ENCODE results near the gene ABHD8. TPM values are rescaled to one million over a fixed set of nuclear protein-coding genes. Genes with fewer than 3 reads are reported as not detected.

The ABHD8 gene
- total RNA-seq, 1 experiment from 2014 or later, result 13.2 TPM

- H3K4me3 Mint-ChIP-seq, result peak within 1 kb of the TSS; percentile 61
- H3K27me3 Mint-ChIP-seq (ENCODE audit: low read depth), result peaks cover 7% of the 10 kb centered on the region
- peak within 1 kb of the TSS; percentile 100 for H3K27ac Mint-ChIP-seq
- POLR2A ChIA-PET, result interaction anchor here (1.8 to 3.9 kb wide), 3 partner anchors 16 to 49 kb away, joined by 5 to 11 read pairs (median 5); partner anchors contain the start of genes OCEL1 and USE1
- ATAC-seq, result peak; percentile 3; the same call in 1 of the 2 replicates
- H3K9me3 Mint-ChIP-seq, result peaks cover 7% of the 10 kb centered on the region
- peaks cover 11% of the 10 kb centered on the region for H3K36me3 Mint-ChIP-seq
- DNase-seq (ENCODE audit: low spot score), result peak; percentile 71
- H3K4me1 Mint-ChIP-seq, result peaks cover 25% of the 10 kb centered on the region
- CTCF ChIA-PET, result interaction anchor here (0.6 to 1.8 kb wide), 7 partner anchors 9 to 59 kb away, joined by 3 to 5 read pairs (median 4); no protein-coding TSS in a partner anchor
- TF ChIP-seq ZNF232 (CRISPR knock-in tag; IDR thresholded peaks at IDR 0.05) (no peak), FOXJ3 (CRISPR knock-in tag; IDR thresholded peaks at IDR 0.05; ENCODE audit: borderline replicate concordance) (no peak), SMAD4 (CRISPR knock-in tag; IDR thresholded peaks at IDR 0.05) (no peak), GTF2I (CRISPR knock-in tag; conservative IDR thresholded peaks at IDR 0.05) (0 out of 2 replicates have a peak, but pooled peaks have one; percentile 2), ZNF396 (CRISPR knock-in tag; IDR thresholded peaks at IDR 0.05; ENCODE audit: borderline replicate concordance) (no peak), PRRX2 (CRISPR knock-in tag; IDR thresholded peaks at IDR 0.05) (no peak), SP1 (CRISPR knock-in tag; conservative IDR thresholded peaks at IDR 0.05) (0 out of 2 replicates have a peak, but pooled peaks have one; percentile 42), TP53 (CRISPR knock-in tag; IDR thresholded peaks at IDR 0.05) (no peak), ZNF138 (CRISPR knock-in tag; conservative IDR thresholded peaks at IDR 0.05) (no peak), ZNF671 (CRISPR knock-in tag; IDR thresholded peaks at IDR 0.05) (no peak), NR3C1 (CRISPR knock-in tag; conservative IDR thresholded peaks at IDR 0.05; ENCODE audit: low read depth) (no peak), TEAD1 (CRISPR knock-in tag; IDR thresholded peaks at IDR 0.05) (no peak), CREB1 (CRISPR knock-in tag; IDR thresholded peaks at IDR 0.05) (no peak), ZNF219 (CRISPR knock-in tag; IDR thresholded peaks at IDR 0.05; ENCODE audit: borderline replicate concordance) (no peak), NFYB (CRISPR knock-in tag; conservative IDR thresholded peaks at IDR 0.05; ENCODE audit: low read depth) (no peak), HMGA2 (CRISPR knock-in tag; IDR thresholded peaks at IDR 0.05) (no peak), E2F1 (CRISPR knock-in tag; IDR thresholded peaks at IDR 0.05) (no peak), IRF1 (CRISPR knock-in tag; IDR thresholded peaks at IDR 0.05) (no peak)
- TF ChIP-seq, protein P1, sequence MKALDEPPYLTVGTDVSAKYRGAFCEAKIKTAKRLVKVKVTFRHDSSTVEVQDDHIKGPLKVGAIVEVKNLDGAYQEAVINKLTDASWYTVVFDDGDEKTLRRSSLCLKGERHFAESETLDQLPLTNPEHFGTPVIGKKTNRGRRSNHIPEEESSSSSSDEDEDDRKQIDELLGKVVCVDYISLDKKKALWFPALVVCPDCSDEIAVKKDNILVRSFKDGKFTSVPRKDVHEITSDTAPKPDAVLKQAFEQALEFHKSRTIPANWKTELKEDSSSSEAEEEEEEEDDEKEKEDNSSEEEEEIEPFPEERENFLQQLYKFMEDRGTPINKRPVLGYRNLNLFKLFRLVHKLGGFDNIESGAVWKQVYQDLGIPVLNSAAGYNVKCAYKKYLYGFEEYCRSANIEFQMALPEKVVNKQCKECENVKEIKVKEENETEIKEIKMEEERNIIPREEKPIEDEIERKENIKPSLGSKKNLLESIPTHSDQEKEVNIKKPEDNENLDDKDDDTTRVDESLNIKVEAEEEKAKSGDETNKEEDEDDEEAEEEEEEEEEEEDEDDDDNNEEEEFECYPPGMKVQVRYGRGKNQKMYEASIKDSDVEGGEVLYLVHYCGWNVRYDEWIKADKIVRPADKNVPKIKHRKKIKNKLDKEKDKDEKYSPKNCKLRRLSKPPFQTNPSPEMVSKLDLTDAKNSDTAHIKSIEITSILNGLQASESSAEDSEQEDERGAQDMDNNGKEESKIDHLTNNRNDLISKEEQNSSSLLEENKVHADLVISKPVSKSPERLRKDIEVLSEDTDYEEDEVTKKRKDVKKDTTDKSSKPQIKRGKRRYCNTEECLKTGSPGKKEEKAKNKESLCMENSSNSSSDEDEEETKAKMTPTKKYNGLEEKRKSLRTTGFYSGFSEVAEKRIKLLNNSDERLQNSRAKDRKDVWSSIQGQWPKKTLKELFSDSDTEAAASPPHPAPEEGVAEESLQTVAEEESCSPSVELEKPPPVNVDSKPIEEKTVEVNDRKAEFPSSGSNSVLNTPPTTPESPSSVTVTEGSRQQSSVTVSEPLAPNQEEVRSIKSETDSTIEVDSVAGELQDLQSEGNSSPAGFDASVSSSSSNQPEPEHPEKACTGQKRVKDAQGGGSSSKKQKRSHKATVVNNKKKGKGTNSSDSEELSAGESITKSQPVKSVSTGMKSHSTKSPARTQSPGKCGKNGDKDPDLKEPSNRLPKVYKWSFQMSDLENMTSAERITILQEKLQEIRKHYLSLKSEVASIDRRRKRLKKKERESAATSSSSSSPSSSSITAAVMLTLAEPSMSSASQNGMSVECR (CRISPR knock-in tag; IDR thresholded peaks at IDR 0.05; ENCODE audit: borderline replicate concordance), result no peak
- TF ChIP-seq, protein P2, sequence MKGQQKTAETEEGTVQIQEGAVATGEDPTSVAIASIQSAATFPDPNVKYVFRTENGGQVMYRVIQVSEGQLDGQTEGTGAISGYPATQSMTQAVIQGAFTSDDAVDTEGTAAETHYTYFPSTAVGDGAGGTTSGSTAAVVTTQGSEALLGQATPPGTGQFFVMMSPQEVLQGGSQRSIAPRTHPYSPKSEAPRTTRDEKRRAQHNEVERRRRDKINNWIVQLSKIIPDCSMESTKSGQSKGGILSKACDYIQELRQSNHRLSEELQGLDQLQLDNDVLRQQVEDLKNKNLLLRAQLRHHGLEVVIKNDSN (CRISPR knock-in tag; IDR thresholded peaks at IDR 0.05), result peak; percentile 88
- TF ChIP-seq, protein P3, sequence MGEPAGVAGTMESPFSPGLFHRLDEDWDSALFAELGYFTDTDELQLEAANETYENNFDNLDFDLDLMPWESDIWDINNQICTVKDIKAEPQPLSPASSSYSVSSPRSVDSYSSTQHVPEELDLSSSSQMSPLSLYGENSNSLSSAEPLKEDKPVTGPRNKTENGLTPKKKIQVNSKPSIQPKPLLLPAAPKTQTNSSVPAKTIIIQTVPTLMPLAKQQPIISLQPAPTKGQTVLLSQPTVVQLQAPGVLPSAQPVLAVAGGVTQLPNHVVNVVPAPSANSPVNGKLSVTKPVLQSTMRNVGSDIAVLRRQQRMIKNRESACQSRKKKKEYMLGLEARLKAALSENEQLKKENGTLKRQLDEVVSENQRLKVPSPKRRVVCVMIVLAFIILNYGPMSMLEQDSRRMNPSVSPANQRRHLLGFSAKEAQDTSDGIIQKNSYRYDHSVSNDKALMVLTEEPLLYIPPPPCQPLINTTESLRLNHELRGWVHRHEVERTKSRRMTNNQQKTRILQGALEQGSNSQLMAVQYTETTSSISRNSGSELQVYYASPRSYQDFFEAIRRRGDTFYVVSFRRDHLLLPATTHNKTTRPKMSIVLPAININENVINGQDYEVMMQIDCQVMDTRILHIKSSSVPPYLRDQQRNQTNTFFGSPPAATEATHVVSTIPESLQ (CRISPR knock-in tag; IDR thresholded peaks at IDR 0.05), result no peak
- TF ChIP-seq, protein P4, sequence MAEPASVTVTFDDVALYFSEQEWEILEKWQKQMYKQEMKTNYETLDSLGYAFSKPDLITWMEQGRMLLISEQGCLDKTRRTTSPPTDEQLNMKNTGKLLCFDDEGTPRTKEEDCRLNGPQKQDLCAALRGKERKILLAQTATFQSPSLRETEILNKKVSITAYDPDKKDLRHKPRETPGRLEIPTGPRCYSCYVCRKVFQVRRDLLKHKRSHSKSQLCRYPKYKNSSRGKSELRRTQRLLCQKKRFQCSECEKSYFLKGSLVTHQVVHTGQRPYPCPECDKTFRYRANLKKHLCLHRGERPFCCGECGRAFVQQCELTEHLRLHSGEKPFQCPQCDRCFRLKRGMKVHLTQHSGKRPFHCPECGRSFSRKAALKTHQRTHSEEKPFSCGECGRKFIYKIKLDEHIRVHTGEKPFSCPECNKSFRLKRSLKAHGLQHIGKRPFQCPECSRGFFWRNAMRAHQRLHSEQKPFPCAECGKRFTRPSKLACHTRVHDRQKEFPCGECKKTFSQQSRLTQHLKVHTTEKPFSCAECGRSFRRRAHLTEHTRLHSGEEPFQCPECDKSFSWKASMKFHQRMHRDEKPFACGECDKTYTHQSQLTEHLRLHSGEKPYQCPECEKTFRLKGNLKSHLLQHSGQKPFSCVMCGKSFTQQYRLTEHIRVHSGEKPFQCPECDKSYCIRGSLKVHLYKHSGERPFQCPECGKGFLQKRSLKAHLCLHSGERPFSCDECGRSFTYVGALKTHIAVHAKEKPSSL (CRISPR knock-in tag; conservative IDR thresholded peaks at IDR 0.05), result no peak
- TF ChIP-seq, protein P5, sequence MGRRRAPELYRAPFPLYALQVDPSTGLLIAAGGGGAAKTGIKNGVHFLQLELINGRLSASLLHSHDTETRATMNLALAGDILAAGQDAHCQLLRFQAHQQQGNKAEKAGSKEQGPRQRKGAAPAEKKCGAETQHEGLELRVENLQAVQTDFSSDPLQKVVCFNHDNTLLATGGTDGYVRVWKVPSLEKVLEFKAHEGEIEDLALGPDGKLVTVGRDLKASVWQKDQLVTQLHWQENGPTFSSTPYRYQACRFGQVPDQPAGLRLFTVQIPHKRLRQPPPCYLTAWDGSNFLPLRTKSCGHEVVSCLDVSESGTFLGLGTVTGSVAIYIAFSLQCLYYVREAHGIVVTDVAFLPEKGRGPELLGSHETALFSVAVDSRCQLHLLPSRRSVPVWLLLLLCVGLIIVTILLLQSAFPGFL (CRISPR knock-in tag; IDR thresholded peaks at IDR 0.05; ENCODE audit: borderline replicate concordance), result no peak
- TF ChIP-seq, protein P6, sequence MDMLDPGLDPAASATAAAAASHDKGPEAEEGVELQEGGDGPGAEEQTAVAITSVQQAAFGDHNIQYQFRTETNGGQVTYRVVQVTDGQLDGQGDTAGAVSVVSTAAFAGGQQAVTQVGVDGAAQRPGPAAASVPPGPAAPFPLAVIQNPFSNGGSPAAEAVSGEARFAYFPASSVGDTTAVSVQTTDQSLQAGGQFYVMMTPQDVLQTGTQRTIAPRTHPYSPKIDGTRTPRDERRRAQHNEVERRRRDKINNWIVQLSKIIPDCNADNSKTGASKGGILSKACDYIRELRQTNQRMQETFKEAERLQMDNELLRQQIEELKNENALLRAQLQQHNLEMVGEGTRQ (CRISPR knock-in tag; IDR thresholded peaks at IDR 0.05), result peak; percentile 92
Observed at GRCh38 chr19:17264641-17264979, 38.6 kb downstream of the ABHD8 start, which contains the start of gene USHBP1. Gene USHBP1 (minus strand): TSS chr19:17264745. CDS start chr19:17264299, 446 bp downstream.

Data from WTC11 (cell line).